Activated CD4-positive, alpha-beta T cell treated with anti-CD3 and anti-CD28 coated beads, Interleukin-2, amount 50 U/mL, for 16 hours (primary cell): ENCODE results near the gene ATG7.
"Not testable (repeated sequence)": the region's sequence is repeated elsewhere in the genome, so short reads cannot be mapped to it uniquely, and the experiment has no call there.

ENCODE experiments used
- DNase-seq: peaks from one replicate; pipeline ENCODE4 v3.0.0-alpha.2; 2020

ATG7 gene

DNA sequence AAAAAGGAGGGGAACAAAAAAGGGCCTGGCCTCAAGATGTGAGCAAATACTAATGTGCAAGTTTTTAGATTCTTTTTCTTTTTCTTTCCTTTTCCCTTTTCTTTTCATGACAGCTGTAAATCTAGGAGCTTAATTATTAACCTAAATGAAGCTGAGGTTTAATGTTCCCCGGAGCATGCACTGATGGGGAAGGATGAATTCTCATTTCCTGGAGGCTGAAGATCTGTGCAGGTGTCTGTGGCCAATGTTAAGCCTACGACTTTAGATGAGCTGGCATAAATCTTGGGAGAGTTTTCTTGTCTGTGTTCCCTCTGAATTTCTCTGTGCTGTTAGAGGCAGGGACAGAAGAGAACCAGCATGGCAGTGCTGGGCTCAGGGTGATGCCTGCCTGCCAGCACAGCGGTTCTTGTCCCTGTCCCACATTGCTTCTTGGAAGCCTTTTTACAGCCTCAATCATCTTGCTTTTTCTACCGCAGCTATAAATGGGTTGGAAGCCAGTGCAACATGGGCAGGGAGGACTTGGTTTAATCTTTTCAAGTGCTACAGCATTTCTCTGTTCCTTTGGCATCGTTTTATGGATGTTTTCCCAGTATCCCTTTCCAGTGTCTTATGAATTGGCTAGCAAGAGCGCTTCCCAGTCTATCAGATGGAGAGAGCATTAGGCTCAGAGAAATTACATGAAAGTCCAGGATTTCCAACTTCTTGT lies 119.1 kb downstream of the ATG7 start:
- no peak for DNase-seq

- DNase-seq = no peak
Observed at GRCh38 chr3:11392014-11392859, 120.0 kb downstream of the ATG7 start.

DNA sequence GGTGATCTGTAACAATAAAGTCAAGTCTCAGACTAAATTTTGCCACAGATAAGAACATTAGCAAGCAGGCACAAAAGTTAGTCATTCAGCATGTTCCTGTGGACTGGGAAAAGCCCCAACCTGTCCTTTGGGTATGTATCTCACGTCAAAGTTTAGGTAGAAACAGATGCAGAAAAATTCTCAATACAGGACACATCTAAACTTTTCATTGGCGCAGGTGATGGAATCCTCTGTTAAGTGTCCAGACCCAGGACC lies 120.6 kb downstream of the ATG7 start:
- DNase-seq = no peak

DNA sequence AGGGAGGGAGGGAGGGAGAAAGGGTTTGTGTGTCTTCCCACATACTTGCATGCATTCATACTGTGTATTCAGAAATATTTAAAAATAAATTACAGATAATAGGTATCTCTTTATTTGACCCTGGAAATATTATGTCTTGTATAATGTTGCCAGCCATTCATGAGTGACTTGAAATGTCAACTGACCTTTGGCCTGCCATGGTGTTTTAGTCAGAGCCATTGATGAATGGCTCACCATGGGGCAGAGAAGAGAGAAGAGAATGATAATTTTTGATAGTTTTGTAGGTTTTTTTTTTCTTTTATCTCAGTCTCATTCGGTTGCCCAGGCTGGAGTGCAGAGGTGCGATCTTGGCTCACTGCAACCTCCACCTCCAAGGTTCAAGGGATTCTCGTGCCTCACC lies 121.2 kb downstream of the ATG7 start:
- DNase-seq = no peak

GRCh38 chr3:11394392-11394791 lies 122.2 kb downstream of the ATG7 start:
- DNase-seq = no peak

DNA sequence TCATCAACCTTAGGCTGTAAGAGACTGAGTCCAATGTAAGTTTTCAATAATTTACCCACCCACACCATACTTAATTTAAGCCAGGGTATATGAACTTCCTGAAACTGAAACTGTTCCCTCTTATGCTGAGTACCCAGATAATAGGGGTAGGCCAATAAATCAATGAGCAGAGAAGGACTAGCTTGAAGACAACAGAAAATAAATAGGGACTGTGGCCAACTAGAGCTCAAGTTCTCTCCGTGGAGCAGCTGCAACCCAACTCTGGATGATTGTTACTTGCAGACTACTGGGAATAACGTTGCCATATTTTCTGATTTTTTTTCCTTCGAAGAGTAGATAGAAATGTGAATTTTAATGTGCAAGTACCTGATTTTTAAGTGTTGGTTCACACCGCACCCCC lies 128.0 kb downstream of the ATG7 start:
- no peak for DNase-seq

DNA sequence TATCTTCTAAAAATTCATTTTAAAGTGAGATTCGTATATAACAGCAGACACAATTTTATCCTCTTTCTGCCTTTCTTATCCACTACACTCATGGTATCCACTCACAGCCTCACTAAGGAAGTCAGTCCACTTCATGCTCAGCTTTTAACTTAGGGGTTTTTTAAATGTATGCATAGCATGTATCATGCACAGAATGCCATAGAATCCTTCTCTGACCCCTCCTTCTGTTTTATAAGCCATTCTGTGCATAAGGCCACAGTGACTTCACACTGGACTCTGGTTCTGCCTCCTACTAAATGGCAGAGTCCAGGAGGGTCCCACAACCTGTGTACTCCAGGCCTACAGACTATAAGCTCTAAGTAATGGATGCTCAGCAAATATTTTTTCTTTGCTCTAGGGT lies 129.2 kb downstream of the ATG7 start:
- DNase-seq = no peak

DNA sequence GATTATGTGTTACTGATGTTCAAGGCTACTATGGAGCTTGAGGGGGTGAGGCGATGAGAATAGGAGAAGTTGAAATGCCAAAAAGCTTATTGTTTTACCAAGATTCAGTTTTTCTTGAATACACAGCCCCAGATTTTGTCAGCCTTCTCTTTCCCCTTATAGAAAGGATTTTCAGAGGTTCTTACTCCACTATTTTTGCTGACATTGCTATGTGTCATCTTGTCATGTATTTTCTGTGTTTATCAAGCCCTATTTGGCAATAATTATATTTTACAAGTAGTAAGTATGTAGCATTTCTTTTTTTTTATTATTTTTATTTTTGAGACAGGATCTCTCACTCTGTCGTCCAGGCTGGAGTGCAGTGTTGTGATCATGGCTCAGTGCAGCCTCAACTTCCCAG lies 133.1 kb downstream of the ATG7 start:
- DNase-seq = no peak

DNA sequence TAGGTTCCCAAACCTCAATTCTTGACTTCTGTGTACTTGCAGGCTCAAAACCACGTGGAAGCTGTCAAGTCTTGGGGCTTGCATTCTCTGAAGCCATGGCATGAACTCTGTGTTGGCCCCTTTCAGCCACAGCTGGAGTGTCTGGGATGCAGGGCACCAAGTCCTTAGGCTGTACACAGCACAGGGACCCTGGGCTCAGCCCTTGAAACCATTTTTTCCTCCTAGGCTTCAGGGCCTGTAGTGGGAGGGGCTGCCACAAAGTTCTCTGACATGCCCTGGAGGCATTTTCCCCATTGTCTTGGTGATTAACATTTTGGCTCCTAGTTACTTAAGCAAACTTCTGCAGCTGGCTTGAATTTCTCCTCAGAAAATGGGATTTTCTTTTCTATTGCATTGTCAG lies 135.4 kb downstream of the ATG7 start:
- DNase-seq = no peak

- not testable (repeated sequence) for DNase-seq
Observed at GRCh38 chr3:11408324-11408859, 136.2 kb downstream of the ATG7 start.

GRCh38 chr3:11410564-11410963 lies 138.4 kb downstream of the ATG7 start:
- DNase-seq = no peak

DNA sequence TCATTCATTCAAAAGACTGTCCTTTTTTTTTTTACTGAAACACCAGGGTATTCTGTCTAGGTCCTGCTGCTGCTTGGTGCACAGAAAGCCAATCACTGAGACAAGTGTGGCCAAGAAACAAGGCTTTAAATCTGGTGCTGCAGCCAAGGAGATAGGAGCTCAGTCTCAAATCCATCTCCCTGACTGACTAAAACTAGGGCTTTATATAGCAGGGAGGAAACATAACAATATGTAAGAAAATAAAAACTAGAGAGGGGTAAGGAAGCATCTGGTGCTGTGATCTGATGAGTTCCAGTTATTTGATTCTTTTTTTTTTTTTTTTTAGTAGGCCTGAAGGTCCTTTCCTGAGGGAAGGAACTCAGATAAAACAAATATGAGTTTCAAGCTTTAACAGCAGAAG lies 139.8 kb downstream of the ATG7 start:
- no peak for DNase-seq

- DNase-seq = no peak
Observed at GRCh38 chr3:11413071-11413470, 140.9 kb downstream of the ATG7 start.

DNA sequence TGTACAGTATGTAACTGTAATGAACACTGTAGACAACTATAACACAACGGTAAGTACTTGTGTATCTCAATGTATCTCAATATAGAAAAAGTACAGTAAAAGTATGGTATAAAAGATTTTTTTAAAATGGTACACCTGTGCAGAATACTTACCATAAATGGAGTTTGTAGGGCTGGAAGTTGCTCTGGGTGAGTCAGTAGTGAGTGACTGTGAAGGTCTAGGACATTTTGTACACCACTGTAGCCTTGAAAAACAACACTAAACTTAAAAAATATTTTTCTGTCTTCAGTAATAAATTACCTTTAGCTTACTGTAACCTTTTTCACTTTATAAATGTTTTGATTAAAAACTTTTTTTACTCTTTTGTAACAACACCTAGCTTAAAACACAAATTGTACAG lies 142.9 kb downstream of the ATG7 start:
- no peak for DNase-seq

- DNase-seq = no peak
Observed at GRCh38 chr3:11420066-11420465, 147.9 kb downstream of the ATG7 start.

DNA sequence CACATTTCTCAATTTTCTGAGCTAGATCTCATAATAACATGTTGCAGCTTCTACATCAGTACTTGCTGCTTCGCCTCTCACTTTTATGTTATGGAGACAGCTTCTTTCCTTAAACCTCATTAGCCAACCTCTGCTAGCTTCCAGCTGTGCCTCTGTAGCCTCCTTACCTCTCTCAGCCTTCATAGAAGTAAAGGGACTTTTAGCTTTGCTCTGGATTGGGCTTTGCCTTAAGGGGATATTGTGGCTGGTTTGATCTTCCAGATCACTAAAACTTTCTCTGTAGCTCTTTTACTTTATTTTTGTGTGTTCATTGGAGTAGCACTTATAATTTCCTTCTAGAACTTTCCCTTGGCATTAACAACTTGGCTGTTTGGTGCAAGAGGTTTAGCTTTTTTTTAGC lies 150.1 kb downstream of the ATG7 start:
- DNase-seq = no peak

DNA sequence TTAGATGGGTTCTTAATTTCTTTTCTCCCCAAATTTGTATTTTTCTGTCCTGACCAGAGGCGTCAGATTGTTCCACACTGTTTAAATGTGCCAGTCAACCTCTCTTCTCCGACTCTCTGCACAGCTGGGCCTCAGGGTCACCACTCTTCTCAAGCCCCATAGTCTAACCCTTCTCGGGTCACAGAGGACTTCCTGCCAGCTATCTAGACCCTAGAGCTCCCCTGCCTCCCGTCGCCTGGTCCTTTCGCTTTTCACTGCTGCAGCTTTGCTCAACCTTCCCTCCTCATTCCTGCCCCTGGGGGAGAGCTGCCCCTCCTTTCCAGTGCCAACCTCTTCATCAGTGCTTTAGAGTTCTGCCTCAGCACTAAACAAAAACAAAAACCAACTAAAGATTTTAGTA lies 151.7 kb downstream of the ATG7 start:
- DNase-seq = no peak

- DNase-seq = no peak
Observed at GRCh38 chr3:11424277-11424676, 152.1 kb downstream of the ATG7 start.

DNA sequence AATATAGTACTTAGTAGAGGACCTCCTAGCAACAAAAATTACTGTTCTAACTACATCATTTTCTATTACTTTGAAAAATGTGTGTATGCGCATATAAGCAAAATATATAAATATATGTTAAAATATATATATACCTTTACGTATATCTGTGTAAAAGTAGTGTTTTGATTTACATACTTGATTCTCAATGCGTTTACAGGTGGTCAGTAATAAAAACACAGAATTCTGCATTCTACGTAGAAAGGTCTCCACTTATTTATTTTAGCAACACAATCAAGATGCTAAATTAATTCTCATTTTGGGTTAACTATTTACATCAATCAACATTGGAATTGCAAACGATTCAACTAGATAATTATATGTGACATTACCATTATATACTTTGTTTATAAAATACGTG lies 158.0 kb downstream of the ATG7 start:
- DNase-seq = no peak

DNA sequence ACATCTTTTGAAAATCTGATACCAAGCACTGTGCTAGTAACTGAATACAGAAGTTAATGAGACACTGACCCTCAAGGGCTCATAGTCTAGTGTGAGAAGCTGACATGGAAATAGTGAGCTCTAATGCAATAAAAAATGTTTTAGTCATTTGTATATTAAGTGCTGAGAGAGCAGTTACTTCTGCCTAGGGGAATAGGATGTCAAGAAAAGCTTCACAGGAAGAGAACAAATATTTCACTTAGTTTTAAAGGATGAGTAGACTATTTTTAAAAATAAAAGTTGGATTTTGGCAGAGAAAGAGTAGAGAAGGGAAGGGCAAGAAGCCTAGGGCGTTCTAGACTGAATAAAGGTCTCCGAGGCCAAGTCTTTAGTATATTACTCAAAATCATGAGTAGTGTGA lies 158.4 kb downstream of the ATG7 start:
- DNase-seq = no peak

DNA sequence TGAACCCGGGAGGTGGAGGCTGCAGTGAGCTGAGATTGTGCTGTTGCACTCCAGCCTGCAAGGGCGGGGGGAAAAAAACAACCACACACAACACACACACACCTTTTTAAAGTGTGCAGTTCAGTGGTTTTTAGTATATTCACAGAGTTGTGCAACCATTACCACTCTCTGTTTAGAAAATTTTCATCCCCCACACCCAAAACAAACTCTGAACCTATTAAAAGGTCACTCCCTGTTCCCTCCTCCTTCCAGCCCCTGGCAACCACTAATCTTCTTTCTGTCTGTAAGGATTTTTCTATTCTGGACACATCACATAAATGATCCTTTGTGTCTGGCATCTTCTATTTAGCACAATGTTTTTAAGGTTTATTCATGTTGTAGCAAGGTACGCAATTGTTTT lies 159.1 kb downstream of the ATG7 start:
- no peak for DNase-seq

DNA sequence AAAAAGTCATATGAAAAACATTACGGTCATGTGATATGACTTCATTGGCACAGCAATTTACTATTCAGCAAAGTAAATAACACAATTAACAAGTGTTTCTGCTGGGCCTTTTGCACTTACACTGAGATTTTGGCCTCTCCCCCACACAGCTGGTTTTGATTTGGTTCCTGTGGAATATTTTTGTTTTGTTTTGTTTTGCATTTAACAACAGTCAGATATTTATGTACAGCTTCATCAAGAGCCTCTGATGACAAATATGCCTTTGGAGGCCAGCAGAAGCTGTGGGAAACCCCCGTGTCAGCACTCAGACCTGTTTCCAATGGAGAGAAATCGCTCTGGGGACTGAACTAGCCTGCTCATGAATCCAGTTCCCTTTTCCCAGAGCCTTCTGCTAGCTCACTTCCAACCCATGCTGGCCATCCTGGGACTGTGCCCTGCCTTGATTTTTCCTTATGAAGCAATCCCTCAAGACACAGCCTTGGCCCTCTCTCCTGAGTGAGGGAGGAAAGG lies 161.9 kb downstream of the ATG7 start:
- DNase-seq = no peak

- DNase-seq = no peak
Observed at GRCh38 chr3:11434563-11435096, 162.4 kb downstream of the ATG7 start.
